NCI-H1436 (cell line): ENCODE data around the gene PMEPA1.

Experiments used
- DNase-seq: peaks from one replicate; lab custom pipeline; 2025; lab: John Stamatoyannopoulos, UW

The PMEPA1 gene

GRCh38 chr20:57693670-57694329 lies 16.0 kb downstream of the PMEPA1 start:
- DNase-seq, result no peak

- DNase-seq, result no peak
Observed at GRCh38 chr20:57693002-57693582, 16.7 kb downstream of the PMEPA1 start.

- DNase-seq, result no peak
Observed at GRCh38 chr20:57692393-57692792, 17.4 kb downstream of the PMEPA1 start.

- DNase-seq, result no peak
Observed at GRCh38 chr20:57691699-57692098, 18.1 kb downstream of the PMEPA1 start.

- no peak for DNase-seq
Observed at GRCh38 chr20:57690525-57690924, 19.3 kb downstream of the PMEPA1 start.

GRCh38 chr20:57689745-57690481 lies 19.9 kb downstream of the PMEPA1 start:
- no peak for DNase-seq

GRCh38 chr20:57688864-57689263 lies 21.0 kb downstream of the PMEPA1 start:
- no peak for DNase-seq

GRCh38 chr20:57688295-57688694 lies 21.5 kb downstream of the PMEPA1 start:
- no peak for DNase-seq

- DNase-seq, result no peak
Observed at GRCh38 chr20:57686931-57687652, 22.7 kb downstream of the PMEPA1 start.

GRCh38 chr20:57685146-57685758 lies 24.6 kb downstream of the PMEPA1 start:
- DNase-seq, result no peak

GRCh38 chr20:57684808-57685140 lies 25.0 kb downstream of the PMEPA1 start:
- no peak for DNase-seq

- no peak for DNase-seq
Observed at GRCh38 chr20:57683881-57684807, 25.7 kb downstream of the PMEPA1 start.

- DNase-seq, result no peak
Observed at GRCh38 chr20:57683287-57683686, 26.5 kb downstream of the PMEPA1 start.

GRCh38 chr20:57682184-57683101 lies 27.4 kb downstream of the PMEPA1 start:
- DNase-seq, result no peak

- DNase-seq, result no peak
Observed at GRCh38 chr20:57680934-57681914, 28.6 kb downstream of the PMEPA1 start.

- DNase-seq, result peak; percentile 11
Observed at GRCh38 chr20:57680131-57680716, 29.6 kb downstream of the PMEPA1 start.

- no peak for DNase-seq
Observed at GRCh38 chr20:57679113-57679512, 30.7 kb downstream of the PMEPA1 start.

GRCh38 chr20:57678340-57678739 lies 31.5 kb downstream of the PMEPA1 start:
- DNase-seq, result no peak

GRCh38 chr20:57677584-57677982 lies 32.2 kb downstream of the PMEPA1 start:
- DNase-seq, result no peak
